IPS DF 19.7 (cell line): ENCODE measurements around the gene PCDHA10.
"Not testable (repeated sequence)": the region's sequence is repeated elsewhere in the genome, so short reads cannot be mapped to it uniquely, and the experiment has no call there.

Experiments used
- DNase-seq: peaks from one replicate; pipeline ENCODE4 v3.0.0-alpha.2; 2013; ENCODE audit warnings: low read depth, low spot score

PCDHA10 gene

GRCh38 chr5:140855772-140856674 lies at the start of gene PCDHA10:
TSS of gene PCDHA10 (plus strand) at chr5:140855897. CDS start at chr5:140856049, 152 bp downstream.
- no peak for DNase-seq

GRCh38 chr5:140806834-140807775 lies 48.6 kb upstream of the PCDHA10 start, which contains the start of gene PCDHA4:
TSS of gene PCDHA4 (plus strand) at chr5:140807068.
- DNase-seq, result no peak

GRCh38 chr5:140808241-140808888 lies 47.3 kb upstream of the PCDHA10 start:
- DNase-seq, result not testable (repeated sequence)

- DNase-seq, result no peak
Measured at GRCh38 chr5:140808889-140809291, 46.8 kb upstream of the PCDHA10 start.

GRCh38 chr5:140821375-140822280 lies 34.1 kb upstream of the PCDHA10 start, which contains the start of gene PCDHA5:
TSS of gene PCDHA5 (plus strand) at chr5:140821613.
- no peak for DNase-seq

GRCh38 chr5:140822281-140822629 lies 33.4 kb upstream of the PCDHA10 start:
- no peak for DNase-seq

GRCh38 chr5:140822969-140823368 lies 32.7 kb upstream of the PCDHA10 start:
- DNase-seq, result not testable (repeated sequence)

GRCh38 chr5:140823475-140823874 lies 32.2 kb upstream of the PCDHA10 start:
- DNase-seq, result no peak

- no peak for DNase-seq
Measured at GRCh38 chr5:140827704-140828361, 27.9 kb upstream of the PCDHA10 start, which contains the start of gene PCDHA6. TSS of gene PCDHA6 (plus strand) at chr5:140827960. CDS start at chr5:140828092, 132 bp downstream.

GRCh38 chr5:140828362-140828737 lies 27.3 kb upstream of the PCDHA10 start:
- peak; percentile 23 for DNase-seq

GRCh38 chr5:140829511-140830501 lies 25.9 kb upstream of the PCDHA10 start:
- not testable (repeated sequence) for DNase-seq

- no peak for DNase-seq
Measured at GRCh38 chr5:140833993-140834392, 21.7 kb upstream of the PCDHA10 start, which contains the start of gene PCDHA7. TSS of gene PCDHA7 (plus strand) at chr5:140834269. CDS start at chr5:140834384, 115 bp downstream.

- DNase-seq, result not testable (repeated sequence)
Measured at GRCh38 chr5:140834439-140835008, 21.2 kb upstream of the PCDHA10 start.

- DNase-seq, result no peak
Measured at GRCh38 chr5:140835622-140836510, 19.8 kb upstream of the PCDHA10 start.

- DNase-seq, result no peak
Measured at GRCh38 chr5:140840978-140841962, 14.4 kb upstream of the PCDHA10 start, which contains the start of gene PCDHA8. TSS of gene PCDHA8 (plus strand) at chr5:140841187. CDS start at chr5:140841322, 135 bp downstream.
